Smooth muscle cell of the brain vasculature (primary cell): Measurements from ENCODE around the gene ADAM8.
"Not testable (repeated sequence)": the region's sequence is repeated elsewhere in the genome, so short reads cannot be mapped to it uniquely, and the experiment has no call there.

Experiments used
- DNase-seq: peaks from one replicate; pipeline ENCODE4 v3.0.0-alpha.2; 2012; ENCODE audit warnings: low read depth, low spot score

ADAM8 gene

DNA sequence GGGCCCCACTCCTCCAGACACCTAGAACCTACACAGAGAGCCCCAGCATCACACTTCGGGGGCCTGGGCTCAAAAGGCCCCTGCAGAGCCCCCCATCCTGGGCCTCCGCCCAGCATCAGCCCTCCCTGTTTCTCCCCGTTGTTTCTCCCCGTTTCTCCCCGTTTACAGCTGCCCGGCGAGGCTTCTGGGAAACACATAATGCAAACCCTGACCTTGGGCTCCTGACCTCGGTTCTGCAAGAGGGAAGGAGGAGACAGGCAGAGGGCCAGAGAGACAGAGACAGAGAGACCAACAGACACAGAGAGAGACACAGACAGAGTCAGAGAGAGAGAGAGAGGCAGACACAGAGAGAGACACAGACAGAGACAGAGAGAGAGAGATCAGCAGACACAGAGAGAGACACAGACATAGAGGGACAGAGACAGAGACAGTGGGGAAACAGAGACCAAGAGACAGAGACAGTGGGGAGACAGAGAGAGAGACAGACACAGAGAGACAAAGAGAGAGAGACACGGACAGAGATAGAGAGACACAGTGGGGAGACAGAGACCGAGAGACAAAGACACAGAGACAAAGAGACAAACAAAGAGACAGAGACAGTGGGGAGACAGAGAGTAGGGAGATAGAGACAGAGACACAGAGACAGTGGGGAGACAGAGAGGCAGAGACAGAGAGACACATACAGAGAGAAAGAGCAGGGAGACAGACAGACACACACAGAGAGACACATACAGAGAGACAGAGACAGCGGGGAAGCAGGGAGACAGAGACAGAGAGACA lies 26.5 kb downstream of the ADAM8 start:
- DNase-seq = no peak

DNA sequence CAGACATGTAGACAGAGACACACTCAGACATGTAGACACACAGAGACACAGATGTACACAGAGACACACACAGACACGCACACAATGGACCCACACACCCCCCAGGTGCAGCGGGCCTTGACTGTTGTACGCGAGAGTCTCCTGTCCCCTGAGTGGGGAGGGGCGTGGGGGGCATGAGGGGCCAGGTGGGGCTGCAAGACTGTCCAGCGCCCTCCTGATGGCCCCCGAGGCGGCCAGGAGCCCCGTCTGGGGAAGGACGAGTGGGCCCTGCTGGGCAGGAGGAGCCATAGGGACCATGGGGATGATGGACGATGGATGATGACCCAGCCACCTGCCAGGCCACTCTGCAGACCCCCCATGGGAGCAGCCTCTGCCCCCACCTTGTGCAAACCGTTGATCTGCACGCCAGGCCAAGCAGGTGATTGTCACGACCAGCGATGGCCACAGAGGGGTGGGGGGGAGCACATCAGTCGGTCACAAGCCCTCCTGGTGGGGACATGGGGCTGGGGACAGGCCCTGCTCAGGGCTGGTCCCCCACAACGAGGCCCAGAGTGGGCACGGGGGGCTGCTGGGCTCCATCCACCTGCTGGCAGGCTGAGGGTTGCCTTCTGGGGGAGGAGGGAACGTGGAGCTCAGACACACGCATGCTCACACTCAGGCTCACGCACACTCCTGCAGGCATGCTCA lies 27.4 kb downstream of the ADAM8 start:
- no peak for DNase-seq

DNA sequence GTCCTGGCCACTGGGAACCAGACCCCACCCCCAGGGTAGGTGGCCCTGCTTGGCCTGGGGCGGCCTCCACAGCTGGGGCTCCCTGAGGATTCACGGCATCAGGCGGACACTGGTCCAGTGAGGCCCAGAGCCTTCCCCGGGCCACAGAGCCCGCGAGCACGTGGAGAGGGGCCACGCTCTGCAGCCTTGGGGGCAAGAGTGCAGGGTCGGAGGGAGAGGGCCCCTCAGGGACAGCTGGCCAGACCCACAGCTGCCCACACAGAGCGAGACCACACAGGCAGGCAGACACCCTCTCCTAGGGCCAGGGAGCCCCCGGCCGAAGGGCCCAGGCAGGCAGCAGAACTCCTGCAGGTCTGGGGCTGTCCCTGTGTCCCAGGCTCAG lies 28.3 kb downstream of the ADAM8 start:
- DNase-seq = no peak

DNA sequence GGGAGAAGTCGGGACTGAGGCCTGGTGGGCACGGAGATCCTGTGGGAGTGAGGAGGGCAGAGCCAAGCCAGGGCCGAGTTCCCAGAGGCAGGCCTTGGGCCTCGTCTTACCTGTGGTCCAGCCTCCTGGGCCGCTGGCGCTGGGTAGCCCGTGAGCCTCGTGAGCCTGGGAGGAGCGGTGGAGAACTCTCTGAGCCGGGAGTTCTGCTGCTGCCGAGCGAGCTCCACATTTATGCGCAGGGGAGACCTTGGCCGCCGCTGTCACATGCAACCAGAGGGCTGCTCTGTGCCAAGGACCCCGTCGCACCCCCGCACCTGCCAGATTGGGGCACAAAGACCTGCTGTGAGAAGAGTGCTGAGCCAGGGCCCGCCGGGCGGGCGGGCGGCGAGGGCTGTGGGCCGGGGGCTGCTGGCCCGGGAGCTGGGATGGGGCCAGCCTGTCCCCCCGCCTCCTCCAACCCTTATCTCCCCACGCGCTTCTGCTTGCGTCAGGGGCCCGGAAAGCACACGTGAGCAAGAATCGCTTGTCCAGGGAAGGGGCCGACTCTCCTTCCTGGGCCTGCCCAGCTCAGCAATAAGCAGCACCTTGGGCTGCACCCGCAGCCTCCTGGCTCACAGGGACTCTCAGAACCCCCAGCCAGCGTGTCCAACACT lies 28.9 kb downstream of the ADAM8 start:
- no peak for DNase-seq

DNA sequence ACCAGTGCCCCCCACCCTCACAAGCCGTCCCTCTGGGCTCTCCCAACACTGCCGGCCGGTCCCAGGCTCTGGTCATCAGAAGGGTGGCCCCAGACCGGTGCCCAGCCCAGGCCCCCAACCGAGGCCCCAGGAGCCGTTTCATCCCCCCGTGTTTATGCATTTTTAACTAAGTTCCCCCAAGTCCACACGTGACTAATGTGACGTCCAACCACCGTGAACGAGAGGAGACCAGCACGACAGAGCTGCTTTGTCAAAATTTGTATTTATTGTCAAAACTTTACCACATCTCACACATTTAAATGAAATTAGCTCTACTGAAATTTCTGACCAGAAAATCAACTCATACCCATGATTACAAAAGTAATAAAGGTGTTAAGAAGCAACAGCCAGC lies 30.4 kb downstream of the ADAM8 start:
- DNase-seq = no peak

DNA sequence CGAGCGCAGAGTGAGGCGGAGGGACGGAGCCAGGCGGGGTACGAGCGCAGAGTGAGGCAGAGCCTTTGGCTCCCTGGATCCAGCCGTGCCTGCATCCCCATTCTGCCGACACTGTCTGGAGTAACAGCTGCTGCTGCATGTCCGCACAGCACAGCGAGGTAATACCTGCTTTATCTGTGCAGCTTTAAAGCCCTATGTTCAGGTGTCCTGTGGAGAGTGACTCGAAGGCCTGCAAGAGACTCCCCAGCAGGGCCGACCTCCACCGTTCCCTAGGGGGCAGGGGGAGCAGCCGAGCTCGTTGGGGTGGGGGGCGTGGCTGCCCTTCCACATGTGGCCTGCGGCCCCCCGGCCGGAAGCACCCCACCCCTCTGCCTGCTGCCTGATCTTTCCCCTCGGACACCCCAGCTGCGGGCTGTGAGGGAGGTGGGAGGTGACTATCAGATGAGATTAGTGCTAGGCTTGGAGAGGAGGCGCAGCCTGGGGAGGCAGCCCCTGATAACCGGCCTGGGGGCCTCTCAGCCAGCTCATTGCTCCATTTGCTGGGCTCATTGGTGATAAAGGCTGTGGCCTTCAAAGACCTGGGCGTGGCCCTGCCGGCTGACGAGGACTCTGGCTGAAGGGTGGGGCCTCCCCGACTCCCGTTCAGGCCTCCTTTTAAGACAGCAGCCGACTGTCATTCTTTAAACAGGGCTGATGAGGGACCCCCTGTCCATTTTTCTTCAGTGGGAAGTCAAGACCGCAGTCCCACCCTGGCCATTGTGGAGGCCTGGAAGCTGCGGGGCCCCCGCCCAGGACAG lies 31.0 kb downstream of the ADAM8 start:
- DNase-seq = no peak

DNA sequence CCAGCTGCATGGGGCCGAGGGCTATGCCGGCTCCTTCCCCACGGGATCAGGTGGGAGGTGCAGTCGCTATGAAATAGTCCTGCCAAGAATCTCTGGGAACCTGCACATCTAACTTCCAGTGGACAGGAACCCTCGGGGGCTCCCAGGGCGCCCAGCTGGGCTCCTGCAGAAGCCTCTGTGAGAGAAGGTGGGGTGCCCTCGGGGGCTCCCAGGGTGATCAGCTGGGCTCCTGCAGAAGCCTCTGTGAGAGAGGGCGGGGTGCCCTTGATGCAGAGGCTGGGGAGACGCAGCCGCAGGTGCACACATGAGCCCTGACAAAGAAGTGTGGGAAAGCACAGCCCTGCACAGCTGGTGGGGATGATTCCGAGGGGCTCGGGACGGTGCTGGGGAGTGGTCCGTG lies 33.1 kb downstream of the ADAM8 start:
- no peak for DNase-seq

DNA sequence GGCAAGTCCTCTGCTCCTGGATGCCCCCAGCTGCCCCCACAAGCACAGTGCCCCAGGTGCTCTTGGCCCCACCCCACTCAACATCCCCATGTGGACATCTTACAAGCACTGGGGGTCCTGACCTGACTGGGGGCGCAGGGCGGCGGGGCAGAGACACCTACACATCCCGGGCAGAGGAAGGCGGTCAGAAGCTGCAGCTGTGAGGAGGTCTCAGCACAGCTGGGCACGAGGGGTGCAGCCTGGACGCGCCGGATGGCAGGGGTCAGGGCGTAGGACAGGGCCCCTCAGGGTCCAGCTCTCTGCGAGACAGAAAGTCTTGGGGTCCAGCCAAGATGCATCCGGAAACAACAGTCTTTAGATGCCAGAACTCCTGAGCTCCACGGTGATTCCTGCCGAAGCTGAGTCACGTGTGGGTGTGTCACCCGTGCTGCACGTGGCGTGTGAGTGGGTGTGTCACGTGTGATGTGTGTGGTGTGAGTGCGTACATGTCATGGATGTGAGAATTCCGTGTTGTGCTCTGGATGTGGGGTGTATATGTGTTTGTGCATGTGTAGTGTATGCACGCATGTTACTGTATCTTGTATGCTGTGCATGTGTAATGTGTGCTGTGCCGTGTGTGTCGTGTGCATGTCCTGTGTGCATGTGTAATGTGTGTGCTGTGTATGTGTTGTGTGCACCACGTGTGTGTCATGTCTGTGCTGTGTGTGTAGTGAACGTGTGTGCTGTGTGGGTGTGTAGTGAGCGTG lies 33.9 kb downstream of the ADAM8 start:
- no peak for DNase-seq

DNA sequence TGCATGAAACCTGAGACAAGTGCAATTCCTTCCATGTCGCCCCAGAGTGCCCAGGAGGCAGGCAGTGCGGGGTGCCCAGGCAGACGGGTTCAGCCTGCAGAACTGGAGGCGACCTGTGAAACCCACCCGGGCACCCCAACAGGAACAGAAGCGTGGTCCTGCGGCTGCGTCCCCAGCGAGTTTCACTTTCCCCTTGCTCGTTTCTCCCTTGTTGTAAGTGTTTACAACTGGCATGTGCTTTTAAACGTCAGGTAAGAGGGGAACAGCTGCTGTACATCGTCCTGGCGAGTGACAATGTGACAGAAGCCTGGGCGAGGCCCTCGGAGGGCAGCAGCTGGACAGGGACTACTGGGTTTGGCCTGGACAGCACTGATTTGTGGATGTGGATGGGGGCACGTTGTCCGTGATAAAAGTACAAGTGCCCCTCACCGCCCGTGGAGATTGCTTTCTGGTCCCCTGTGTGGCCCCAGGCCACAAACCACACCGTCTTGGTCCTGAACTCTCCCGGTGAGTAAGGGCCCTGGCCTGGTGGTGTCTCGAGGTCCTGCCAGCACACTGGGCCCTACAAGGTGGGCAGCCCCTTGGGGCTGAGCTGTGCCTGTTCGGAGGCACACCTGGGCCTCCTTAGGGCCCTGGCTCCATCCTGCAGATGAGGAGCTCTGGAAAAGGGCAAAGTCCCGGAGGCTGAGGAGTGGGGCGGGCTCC lies 35.0 kb downstream of the ADAM8 start:
- DNase-seq = no peak

DNA sequence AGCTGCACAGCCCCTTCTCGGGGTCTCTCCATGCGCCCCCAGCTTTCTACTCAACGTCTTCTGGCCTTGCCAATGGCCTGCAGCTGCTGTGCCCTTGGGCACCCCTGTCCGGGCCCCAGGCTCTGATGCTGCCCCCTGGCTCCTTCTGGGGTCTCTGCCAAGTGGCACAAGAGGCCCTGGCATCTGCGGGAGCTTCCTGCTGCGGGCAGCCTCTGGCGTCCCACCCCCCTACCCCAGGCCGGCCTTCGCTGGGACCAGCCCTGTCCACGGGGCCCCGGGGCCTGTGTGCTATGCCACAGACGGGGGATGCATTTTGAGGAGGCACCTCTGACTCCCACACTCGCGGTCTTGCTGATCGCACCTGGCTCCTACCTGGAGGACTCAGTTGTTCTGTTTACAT lies 36.7 kb downstream of the ADAM8 start:
- no peak for DNase-seq

DNA sequence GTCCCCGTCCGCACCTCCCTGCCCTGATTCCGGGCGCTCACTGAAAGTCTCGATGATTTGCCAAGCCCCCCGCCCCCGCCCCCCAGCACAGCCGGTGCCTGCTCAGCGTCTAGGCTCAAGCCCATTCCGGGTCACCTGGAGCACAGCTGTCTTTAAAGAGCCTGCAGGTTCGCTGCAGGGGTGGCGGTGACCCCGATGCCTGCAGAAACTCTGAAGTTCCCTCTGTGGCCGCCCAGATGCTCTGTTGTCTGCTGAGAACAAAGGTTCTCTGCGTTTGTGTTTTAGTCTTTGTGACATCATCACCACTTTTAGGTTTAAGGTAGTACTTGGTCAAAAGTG lies 38.2 kb downstream of the ADAM8 start:
- no peak for DNase-seq

DNA sequence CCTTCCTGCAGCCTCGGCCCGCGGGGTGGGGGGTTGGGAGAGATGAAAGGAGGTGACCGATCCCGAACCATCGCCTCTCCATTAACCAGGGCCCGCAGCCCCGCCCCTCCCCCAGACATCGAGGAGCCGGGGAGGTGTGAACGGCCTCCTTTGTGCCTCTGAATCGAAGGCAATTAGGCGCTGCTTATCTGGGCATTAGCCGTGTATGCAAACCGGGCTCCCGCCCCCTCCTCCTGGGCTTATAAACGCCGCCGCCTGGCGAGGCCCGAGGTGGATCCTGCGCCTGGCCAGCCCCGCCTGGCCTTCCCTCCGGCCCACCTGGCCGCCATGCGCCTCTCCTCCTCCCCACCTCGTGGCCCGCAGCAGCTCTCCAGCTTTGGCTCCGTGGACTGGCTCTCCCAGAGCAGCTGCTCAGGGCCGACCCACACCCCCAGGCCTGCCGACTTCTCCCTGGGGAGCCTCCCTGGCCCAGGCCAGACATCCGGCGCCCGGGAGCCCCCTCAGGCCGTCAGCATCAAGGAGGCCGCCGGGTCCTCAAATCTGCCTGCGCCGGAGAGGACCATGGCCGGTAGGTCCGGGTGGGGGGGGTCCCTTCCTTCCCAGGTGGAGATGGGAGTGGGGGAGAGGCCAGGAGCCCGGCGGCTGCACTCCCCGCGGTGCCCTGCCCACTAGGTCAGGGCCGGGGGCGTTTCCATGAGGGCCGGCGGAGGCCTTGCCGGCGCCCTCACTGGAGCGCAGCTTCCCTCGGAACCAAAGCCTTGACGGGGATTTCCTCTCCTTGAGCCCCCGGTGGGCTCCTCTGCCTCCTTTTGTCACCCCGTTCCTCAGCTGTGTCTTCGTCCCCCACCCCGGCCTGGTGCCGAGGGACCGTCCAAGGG lies 38.8 kb downstream of the ADAM8 start, which contains the start of gene VENTX:
TSS of gene VENTX (plus strand) at position 268 of the 878 bp plus-strand sequence. CDS start at position 328, 60 bp downstream.
- no peak for DNase-seq

DNA sequence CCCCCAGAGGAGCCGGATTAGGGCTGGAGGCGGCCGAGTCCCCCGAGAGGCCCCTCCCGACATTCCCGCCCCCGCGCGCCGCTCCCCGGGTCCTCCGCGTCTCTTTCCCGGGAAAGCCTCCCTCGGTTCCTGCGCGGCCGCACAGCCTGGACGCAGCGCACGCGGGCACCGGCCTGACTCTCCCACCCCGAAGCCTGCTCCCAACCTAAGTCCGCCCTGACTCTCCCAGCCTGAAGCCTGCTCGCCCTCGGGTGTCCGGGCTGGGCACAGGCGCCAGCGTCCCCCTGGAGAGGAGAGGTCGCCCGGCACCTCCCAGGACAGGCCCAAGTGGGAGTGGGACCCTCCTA lies 39.5 kb downstream of the ADAM8 start:
- no peak for DNase-seq

DNA sequence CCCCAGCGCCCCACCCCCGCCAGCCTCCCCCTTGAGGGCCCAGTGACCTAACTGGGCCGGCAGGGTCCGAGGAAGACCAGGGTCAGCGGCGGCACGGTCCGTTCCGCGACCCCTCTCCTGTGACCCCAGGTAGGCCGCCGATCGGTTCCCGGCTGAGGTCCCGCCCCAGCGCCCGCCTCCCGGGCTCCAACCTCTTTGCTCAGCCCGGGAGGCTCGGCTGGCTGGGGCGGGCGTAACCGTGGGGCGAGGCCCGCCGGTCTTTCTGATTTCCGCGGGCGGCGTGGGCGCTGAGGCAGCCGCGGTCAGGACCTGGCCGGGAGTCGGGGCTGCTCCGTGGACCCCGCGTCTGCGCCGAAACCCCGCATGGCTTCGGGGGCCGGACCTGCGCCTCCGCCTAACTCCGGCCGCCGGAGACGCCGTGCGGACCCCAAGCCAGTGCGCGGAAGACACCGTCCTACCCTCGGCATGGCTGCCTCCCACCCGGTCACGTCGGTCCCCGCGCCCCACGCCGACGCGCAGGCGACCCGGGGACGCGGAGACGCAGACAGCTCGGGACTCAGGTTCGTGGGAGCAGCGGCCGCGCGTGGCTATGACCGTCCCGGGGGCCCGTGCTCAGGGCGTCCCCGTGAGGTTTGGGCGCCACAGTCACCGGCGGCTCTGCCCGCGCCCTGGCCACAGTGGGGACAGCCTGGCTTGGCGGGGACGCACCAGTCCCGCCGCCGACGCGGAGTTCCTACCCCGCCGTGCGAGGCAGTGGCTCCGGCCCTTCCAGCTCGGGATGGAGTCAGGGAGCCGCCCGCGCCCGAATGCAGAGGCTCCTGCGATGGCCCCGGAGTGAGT lies 40.0 kb downstream of the ADAM8 start:
- DNase-seq = no peak

DNA sequence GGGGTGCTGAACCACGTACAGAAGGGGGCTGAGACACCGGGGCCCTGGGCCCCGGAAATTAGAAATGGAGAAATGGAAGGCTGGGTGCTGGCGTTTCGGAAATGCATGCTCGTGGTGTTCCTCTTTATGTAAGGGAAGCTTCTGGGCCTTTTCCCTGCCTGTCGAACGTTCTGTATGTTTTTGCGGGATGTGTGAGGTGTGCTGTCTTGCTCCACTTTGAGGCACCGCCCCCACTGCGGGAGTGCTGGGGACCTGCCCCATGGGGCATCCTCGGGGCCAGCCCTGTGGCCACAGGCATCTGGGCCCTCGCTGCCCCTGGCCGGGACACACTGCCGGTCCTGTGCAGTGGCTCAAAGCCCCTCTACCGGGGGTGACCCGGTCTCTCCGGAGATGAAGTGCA lies 40.7 kb downstream of the ADAM8 start:
- DNase-seq = no peak

DNA sequence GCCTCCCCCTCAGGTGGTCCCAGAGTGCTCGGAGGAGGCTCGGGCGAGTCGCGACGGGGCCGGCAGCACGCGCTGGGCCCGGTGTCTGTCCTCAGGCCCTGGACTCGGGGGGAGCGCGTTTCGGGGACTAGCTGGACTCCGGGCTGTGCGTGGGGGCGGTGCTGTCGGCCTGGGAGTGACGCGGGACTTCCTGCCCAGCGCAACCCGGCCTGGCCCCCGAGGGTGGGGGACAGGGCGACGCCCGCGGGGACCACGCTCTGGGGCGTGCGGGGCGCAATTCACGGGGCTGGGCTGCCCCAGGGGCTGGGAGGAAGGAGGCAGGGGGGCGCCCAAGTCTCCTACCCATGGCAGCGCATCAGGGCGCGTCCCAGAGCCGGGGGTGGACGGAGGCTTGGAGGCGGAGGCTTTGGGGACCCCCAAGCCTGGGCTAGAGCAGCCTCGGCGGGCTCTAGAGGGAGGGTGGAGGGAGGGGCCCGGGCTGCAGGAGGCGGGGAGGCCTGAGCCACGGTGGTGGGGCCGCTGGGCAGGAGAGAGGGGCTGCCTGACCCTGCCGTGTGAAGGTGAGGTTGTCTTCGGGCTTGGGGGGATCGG lies 41.3 kb downstream of the ADAM8 start:
- DNase-seq = no peak

DNA sequence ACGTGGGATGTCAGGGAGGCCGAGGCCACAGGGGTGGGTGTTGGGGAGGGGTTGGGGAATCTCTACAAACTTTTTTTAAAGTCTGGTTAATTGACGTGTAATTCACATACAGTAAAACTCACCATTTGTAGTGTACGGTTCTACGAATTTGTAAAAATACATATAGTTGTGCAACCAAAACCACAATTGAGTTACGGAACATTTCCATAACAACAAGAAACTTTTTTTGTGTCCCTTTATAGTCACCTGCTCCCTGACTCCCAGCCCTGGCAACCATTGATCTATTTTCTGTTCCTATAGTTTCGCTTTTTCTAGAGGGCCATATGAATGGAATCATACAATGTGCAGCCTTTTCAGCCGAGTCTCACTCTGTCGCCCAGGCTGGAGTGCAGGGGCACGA lies 41.9 kb downstream of the ADAM8 start:
- not testable (repeated sequence) for DNase-seq

DNA sequence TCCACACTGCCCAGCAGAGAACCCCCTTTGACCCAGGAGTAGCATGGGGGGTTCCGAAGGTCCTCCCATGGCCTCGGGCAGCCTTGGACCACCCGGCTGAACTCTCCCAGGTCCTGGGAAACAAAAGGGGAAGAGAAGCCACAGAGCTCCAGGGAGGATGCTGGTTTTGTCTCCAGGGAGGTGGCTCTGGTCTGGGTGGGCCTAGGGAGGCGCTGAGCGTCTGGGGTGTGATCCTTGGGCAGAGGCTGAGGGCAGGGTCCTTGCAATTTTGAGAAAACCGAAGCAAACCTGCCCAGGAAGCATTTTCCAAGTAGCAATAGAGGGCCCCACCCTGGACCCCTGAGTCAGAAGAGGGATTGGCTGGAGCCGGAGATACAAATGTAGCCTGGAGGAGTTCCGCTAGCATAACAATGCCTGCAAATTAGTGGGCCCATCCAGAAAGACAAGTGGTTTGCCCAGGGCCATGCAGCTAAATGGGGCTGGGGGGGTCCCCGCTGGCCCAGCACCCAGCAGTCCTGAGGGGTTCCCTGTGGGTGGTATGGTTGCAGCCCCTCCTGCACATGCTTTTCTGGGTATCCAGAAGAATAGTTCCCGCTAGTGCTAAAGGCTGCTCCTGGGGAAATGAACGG lies 44.6 kb downstream of the ADAM8 start:
- DNase-seq = no peak
